GM12872 (cell line): ENCODE data around the gene UBE2V1.

Source experiments
- CTCF ChIP-seq: IDR thresholded peaks from 3 replicates; pipeline ENCODE4 v1.5.1; 2011; ENCODE audit warnings: low read depth, mild to moderate bottlenecking, low read length, moderate library complexity; ENCODE audit not compliant: insufficient read depth

The UBE2V1 gene

GRCh38 chr20:50115041-50115512 is 2.1 kb upstream of the UBE2V1 start:
- no peak for TF ChIP-seq CTCF

- no peak for TF ChIP-seq CTCF
Measured at GRCh38 chr20:50113420-50114224, 672 bp upstream of the UBE2V1 start.

- no peak for TF ChIP-seq CTCF
Measured at GRCh38 chr20:50111829-50112495, 988 bp downstream of the UBE2V1 start.

- TF ChIP-seq CTCF = no peak
Measured at GRCh38 chr20:50111120-50111828, 1.7 kb downstream of the UBE2V1 start.

GRCh38 chr20:50110141-50111047 is 2.6 kb downstream of the UBE2V1 start:
- TF ChIP-seq CTCF = no peak

- TF ChIP-seq CTCF = no peak
Measured at GRCh38 chr20:50108556-50109235, 4.3 kb downstream of the UBE2V1 start.
